MCF 10A (cell line): ENCODE results near the gene PTPRO. TPM values are rescaled to one million over a fixed set of nuclear protein-coding genes. Genes with fewer than 3 reads are reported as not detected.

Experiments used
- BruUV-seq: library from RNA; stranded (reverse); fragments of 400-500 nt; replicated peaks from 2 replicates; lab custom pipeline; 2021; lab: Mats Ljungman, UMichigan
- CTCF ChIA-PET: fragments of 300-600 bp; sonication (Branson Sonifier 250); formaldehyde crosslinking; extraction: SDS; loops from one replicate; lab custom pipeline; 2021; ENCODE audit warnings: antibody characterized with exemption, inconsistent platforms; lab: Yijun Ruan, JAX
- POLR2A ChIA-PET: fragments of 300-600, 350-650 bp; sonication (Branson Sonifier 250); formaldehyde crosslinking; extraction: SDS; loops from one replicate; lab custom pipeline; 2020; ENCODE audit warnings: antibody characterized with exemption, inconsistent platforms; lab: Yijun Ruan, JAX
- DNase-seq: peaks from one replicate; pipeline ENCODE4 v3.0.0-alpha.2; 2018; ENCODE audit not compliant: unreplicated experiment
- H3K27ac Mint-ChIP-seq: one replicate; pipeline ENCODE4 v1.8.0; 2022; ENCODE audit warnings: mild to moderate bottlenecking, low read depth, mixed read lengths; ENCODE audit not compliant: unreplicated experiment
- H3K27me3 Mint-ChIP-seq: one replicate; pipeline ENCODE4 v1.8.0; 2022; ENCODE audit warnings: mixed read lengths; ENCODE audit not compliant: insufficient read depth, unreplicated experiment
- H3K36me3 Mint-ChIP-seq: one replicate; pipeline ENCODE4 v1.8.0; 2022; ENCODE audit warnings: mild to moderate bottlenecking, moderate library complexity, mixed read lengths; ENCODE audit not compliant: insufficient read depth, unreplicated experiment
- H3K4me1 Mint-ChIP-seq: one replicate; pipeline ENCODE4 v1.8.0; 2022; ENCODE audit warnings: mixed read lengths; ENCODE audit not compliant: insufficient read depth, unreplicated experiment
- H3K4me3 Mint-ChIP-seq: one replicate; pipeline ENCODE4 v1.8.0; 2022; ENCODE audit warnings: mild to moderate bottlenecking, moderate library complexity, mixed read lengths; ENCODE audit not compliant: unreplicated experiment
- H3K9me3 Mint-ChIP-seq: one replicate; pipeline ENCODE4 v1.8.0; 2022; ENCODE audit warnings: mixed read lengths; ENCODE audit not compliant: unreplicated experiment
- intact Hi-C: fragments of 100-400 bp; cut with micrococcal nuclease; formaldehyde crosslinking; loops from 2 replicates; pipeline ENCODE4 v1.14.1; 2022
- total RNA-seq: library from RNA; stranded (reverse); gene quantifications from 2 replicates; pipeline ENCODE4 v1.2.3, GENCODE V29; 2022
- TF ChIP-seq, protein P1 (sequence below): fragments of 200-600 bp; IDR thresholded peaks from one replicate; pipeline ENCODE4 v1.8.0; 2022; ENCODE audit warnings: antibody characterized with exemption, mild to moderate bottlenecking; ENCODE audit not compliant: unreplicated experiment

The PTPRO gene
- total RNA-seq, 1 experiment from 2014 or later, result 2.2 TPM

DNA sequence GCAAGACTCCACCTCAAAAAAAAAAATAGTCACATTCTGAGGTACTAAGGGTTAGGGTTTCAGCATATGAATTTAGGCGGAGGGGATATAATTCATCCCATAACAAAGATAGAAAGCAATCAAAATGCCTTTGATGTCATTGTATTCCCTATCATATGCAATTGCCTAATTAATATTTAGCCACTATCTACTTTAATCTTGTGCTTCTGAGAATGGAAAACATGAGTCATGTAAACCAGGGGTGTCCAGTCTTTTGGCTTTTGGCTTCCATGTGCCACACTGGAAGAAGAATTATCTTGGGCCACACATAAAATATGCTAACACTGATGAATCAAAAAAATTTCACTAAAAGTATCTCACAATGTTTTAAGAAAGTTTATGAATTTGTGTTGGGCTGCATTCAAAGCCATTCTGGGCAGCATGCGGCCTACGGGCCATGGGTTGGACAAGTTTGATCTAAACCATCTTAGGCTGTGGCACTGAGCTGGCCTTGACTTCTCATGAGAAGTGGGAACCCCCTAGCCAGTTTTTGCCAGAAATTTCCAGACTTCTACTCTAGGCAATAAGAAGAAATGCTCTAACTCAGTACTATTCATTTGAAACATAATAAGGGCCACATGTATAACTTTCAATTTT is 219.8 kb downstream of the PTPRO start:
- TF ChIP-seq, protein P1, sequence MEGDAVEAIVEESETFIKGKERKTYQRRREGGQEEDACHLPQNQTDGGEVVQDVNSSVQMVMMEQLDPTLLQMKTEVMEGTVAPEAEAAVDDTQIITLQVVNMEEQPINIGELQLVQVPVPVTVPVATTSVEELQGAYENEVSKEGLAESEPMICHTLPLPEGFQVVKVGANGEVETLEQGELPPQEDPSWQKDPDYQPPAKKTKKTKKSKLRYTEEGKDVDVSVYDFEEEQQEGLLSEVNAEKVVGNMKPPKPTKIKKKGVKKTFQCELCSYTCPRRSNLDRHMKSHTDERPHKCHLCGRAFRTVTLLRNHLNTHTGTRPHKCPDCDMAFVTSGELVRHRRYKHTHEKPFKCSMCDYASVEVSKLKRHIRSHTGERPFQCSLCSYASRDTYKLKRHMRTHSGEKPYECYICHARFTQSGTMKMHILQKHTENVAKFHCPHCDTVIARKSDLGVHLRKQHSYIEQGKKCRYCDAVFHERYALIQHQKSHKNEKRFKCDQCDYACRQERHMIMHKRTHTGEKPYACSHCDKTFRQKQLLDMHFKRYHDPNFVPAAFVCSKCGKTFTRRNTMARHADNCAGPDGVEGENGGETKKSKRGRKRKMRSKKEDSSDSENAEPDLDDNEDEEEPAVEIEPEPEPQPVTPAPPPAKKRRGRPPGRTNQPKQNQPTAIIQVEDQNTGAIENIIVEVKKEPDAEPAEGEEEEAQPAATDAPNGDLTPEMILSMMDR, result no peak
- Mint-ChIP-seq H3K27ac (no peak overlapping the region), H3K9me3 (no peaks in the 10 kb centered on the region), H3K4me1 (peaks cover 18% of the 10 kb centered on the region), H3K4me3 (no peak overlapping the region), H3K36me3 (no peaks in the 10 kb centered on the region), H3K27me3 (no peaks in the 10 kb centered on the region)
- intact Hi-C loops, result no loop called here
- BruUV-seq, result no TSS peak
- DNase-seq, result no peak
- CTCF ChIA-PET, result interaction anchor here (0.5 to 1.6 kb wide), 2 partner anchors 48 to 1802 kb away, joined by 3 to 4 read pairs; no protein-coding TSS in a partner anchor
- POLR2A ChIA-PET, result interaction anchor here (0.9 kb wide), 1 partner anchor 11 kb away, joined by 3 read pairs; no protein-coding TSS in a partner anchor

DNA sequence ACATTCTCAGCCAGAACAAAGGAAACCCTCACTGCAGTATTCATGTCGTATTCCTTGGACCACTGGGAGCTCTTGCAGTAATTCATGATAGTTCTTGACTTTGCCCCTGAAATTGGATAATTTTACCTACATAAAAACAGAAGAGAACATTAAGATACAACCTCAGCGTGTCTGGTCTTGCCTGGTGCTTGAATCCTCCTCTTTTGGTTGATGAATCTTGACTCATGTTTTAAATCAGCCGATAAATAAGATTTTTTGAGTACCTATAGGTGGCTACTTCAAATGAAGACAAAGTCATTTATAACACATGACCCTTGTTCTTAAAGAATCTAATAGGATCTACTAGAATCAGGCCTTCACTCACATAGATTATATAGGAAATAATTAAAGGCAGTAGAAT is 221.0 kb downstream of the PTPRO start:
- no TSS peak for BruUV-seq
- H3K36me3 Mint-ChIP-seq, result no peaks in the 10 kb centered on the region
- no peaks in the 10 kb centered on the region for H3K27me3 Mint-ChIP-seq
- POLR2A ChIA-PET, result no interaction called here
- intact Hi-C loops, result no loop called here
- no peak overlapping the region for H3K27ac Mint-ChIP-seq
- CTCF ChIA-PET, result interaction anchor here (1.4 to 1.6 kb wide), 2 partner anchors 14 to 47 kb away, joined by 4 read pairs; no protein-coding TSS in a partner anchor
- peaks cover 18% of the 10 kb centered on the region for H3K4me1 Mint-ChIP-seq
- no peaks in the 10 kb centered on the region for H3K9me3 Mint-ChIP-seq
- no peak overlapping the region for H3K4me3 Mint-ChIP-seq
- no peak for DNase-seq
- TF ChIP-seq, protein P1, result no peak

DNA sequence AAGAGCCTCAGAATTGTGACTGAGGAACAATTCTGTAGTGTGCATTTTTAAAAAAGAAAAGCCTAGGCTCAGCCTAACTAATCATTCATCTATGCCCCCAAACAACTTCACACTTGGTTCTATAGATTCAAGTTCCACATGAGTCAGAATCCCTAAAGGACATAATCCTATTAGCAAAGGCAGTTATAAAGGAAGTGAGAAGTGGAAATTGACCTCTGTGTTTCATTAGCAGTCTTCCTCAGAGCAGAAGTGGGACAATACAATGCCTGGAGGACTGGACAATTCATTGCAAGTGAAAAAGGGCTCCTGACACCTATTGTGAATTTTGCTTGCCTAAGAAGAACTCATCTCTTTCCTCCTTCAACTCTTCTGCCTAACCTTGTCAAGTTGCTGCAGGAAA is 222.3 kb downstream of the PTPRO start:
- H3K27me3 Mint-ChIP-seq, result no peaks in the 10 kb centered on the region
- H3K4me3 Mint-ChIP-seq, result no peak overlapping the region
- CTCF ChIA-PET, result interaction anchor here (0.6 to 0.8 kb wide), 2 partner anchors 19 to 349 kb away, joined by 3 to 4 read pairs; no protein-coding TSS in a partner anchor

DNA sequence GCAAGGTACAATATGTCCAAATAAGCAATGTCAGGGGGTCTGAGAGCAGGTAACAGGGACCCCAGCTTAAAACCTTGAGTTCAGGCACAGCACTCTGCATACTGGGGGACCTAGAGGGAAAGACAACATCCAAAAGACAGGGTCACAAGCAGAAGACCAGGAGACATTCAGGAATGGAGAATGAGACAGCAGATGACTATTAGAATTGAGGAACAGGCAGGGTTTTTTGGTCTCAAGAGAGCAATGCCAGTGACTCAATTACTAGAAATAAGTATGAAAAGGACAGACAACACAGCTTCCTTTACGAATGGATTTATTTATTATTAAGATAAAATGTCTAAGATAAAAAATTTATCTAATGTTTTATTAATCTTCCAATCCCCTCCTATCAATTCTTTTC is 223.0 kb downstream of the PTPRO start:
- CTCF ChIA-PET, result interaction anchor here (0.8 to 1.9 kb wide), 3 partner anchors 11 to 39 kb away, joined by 3 to 6 read pairs (median 3); no protein-coding TSS in a partner anchor
- H3K4me1 Mint-ChIP-seq, result peaks cover 12% of the 10 kb centered on the region
- no peak overlapping the region for H3K4me3 Mint-ChIP-seq
- DNase-seq, result no peak
- H3K9me3 Mint-ChIP-seq, result no peaks in the 10 kb centered on the region
- BruUV-seq, result no TSS peak
- no peaks in the 10 kb centered on the region for H3K36me3 Mint-ChIP-seq
- TF ChIP-seq, protein P1, result no peak
- H3K27me3 Mint-ChIP-seq, result no peaks in the 10 kb centered on the region
- intact Hi-C loops, result no loop called here
- H3K27ac Mint-ChIP-seq, result no peak overlapping the region
- POLR2A ChIA-PET, result no interaction called here

More for the DNA sequence above, 222.3 kb downstream of the PTPRO start:
- intact Hi-C loops, result no loop called here
- TF ChIP-seq, protein P1, result no peak
- DNase-seq, result no peak
- H3K4me1 Mint-ChIP-seq, result peaks cover 18% of the 10 kb centered on the region
- no peaks in the 10 kb centered on the region for H3K36me3 Mint-ChIP-seq
- no peak overlapping the region for H3K27ac Mint-ChIP-seq
- no TSS peak for BruUV-seq
- POLR2A ChIA-PET, result no interaction called here
- no peaks in the 10 kb centered on the region for H3K9me3 Mint-ChIP-seq
